Measurements from ENCODE around the gene TUFT1. TPM values are rescaled to one million over a fixed set of nuclear protein-coding genes. Genes with fewer than 3 reads are reported as not detected.

TUFT1 gene
- total RNA-seq, 1 experiment from 2014 or later: 34.9 TPM

DNA sequence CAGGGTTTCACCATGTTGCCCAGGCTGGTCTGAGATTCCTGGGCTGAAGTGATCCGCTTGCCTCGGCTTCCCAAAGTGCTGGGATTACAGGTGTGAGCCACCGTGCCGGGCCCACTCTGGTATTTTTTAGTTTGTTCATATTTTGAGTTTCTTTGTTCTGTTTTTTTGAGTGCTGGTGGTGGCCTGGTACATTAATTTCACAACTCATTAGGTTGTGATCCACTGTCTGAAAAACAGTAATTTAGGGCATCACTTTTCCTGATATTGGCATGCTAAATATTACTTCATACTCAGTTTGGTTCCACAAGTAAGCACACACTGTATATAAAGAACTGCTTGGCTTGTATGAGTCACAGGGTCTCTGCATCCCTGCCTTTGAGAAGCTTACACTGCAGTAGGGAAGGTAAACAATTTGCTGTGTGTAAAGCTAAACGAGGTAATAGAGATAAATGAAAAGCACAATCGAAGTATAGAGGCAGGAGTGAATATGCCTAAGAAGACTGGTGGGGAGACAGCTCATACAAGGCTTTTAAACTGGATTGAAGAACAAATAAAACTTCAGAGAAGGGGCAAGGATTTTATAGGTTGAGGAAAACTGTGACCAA, 79.5 kb downstream of the TUFT1 start:
- DNase-seq: no peak

DNA sequence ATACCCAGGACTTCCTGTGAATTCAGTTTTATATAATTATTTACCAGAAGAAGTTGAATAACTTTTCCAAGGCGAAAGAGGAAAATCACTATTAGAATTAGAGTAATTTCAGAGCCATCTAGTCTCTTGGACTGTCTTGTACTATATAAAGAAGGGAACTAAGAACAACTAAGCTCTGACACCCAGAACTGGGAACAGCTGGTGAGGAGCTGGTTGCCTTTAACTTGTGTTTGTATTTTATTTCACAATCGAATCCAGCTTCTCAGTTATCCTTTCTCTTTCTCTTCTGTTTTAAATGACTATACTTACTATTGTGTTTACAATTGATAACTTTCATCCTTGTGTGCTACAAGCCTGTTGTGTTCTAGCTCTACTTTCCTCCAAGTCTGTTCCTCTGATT, 80.2 kb downstream of the TUFT1 start:
- POLR2A ChIA-PET: interaction anchor here (0.6 to 1.1 kb wide), 3 partner anchors 8 to 71 kb away, joined by 3 to 5 read pairs (median 3); partner anchors contain the start of gene SNX27
- no peak overlapping the region for H3K4me3 ChIP-seq (ENCODE audit: low read depth, low read length)

More for the DNA sequence above, 79.5 kb downstream of the TUFT1 start:
- ChIA-PET CTCF (interaction anchor here (1.0 to 2.0 kb wide), 2 partner anchors 26 to 110 kb away, joined by 3 to 6 read pairs; no protein-coding TSS in a partner anchor), POLR2A (interaction anchor here (1.1 kb wide), 1 partner anchor 8 kb away, joined by 5 read pairs; the partner anchor contains the start of gene SNX27)
- intact Hi-C loops (cut with micrococcal nuclease; ENCODE audit: unreplicated experiment): no loop called here
- peak overlapping the region; percentile 11 for H3K27ac Mint-ChIP-seq (ENCODE audit: unreplicated experiment)
- Histone ChIP-seq H3K9me3 (no peaks in the 10 kb centered on the region), H3K4me3 (ENCODE audit: low read depth, low read length) (no peak overlapping the region), H3K4me1 (peaks cover 24% of the 10 kb centered on the region), H3K27me3 (replicated peaks; ENCODE audit: control insufficient read depth, insufficient read depth, low read length) (no peaks in the 10 kb centered on the region), H3K36me3 (ENCODE audit: control insufficient read depth, insufficient read depth, low read length) (no peaks in the 10 kb centered on the region; the same call in 1 of the 2 replicates)
- H3K4me1 Mint-ChIP-seq (ENCODE audit: low read depth, unreplicated experiment): peaks cover 29% of the 10 kb centered on the region
- BruUV-seq (replicated peaks): no TSS peak
- no peaks in the 10 kb centered on the region for H3K9me3 Mint-ChIP-seq (ENCODE audit: unreplicated experiment)
- H3K4me3 Mint-ChIP-seq (ENCODE audit: unreplicated experiment): no peak overlapping the region
- peaks cover 8% of the 10 kb centered on the region for H3K36me3 Mint-ChIP-seq (ENCODE audit: insufficient read depth, unreplicated experiment)
- H3K27me3 Mint-ChIP-seq (ENCODE audit: insufficient read depth, unreplicated experiment): no peaks in the 10 kb centered on the region
- no peak for TF ChIP-seq CTCF (IDR thresholded peaks at IDR 0.05; ENCODE audit: insufficient read depth in 1 of 2, low read depth in 1 of 2, low read length in 1 of 2, severe bottlenecking in 1 of 2, unreplicated experiment in 1 of 2)

GRCh38 chr1:151621351-151621750, 81.2 kb downstream of the TUFT1 start:
- Mint-ChIP-seq H3K36me3 (ENCODE audit: insufficient read depth, unreplicated experiment) (peaks cover 6% of the 10 kb centered on the region), H3K9me3 (ENCODE audit: unreplicated experiment) (no peaks in the 10 kb centered on the region), H3K27me3 (ENCODE audit: insufficient read depth, unreplicated experiment) (no peaks in the 10 kb centered on the region), H3K27ac (ENCODE audit: unreplicated experiment) (no peak overlapping the region), H3K4me1 (ENCODE audit: low read depth, unreplicated experiment) (peaks cover 15% of the 10 kb centered on the region), H3K4me3 (ENCODE audit: unreplicated experiment) (no peak overlapping the region)
- Histone ChIP-seq H3K27me3 (replicated peaks; ENCODE audit: control insufficient read depth, insufficient read depth, low read length) (no peaks in the 10 kb centered on the region), H3K4me3 (ENCODE audit: low read depth, low read length) (no peak overlapping the region), H3K9me3 (no peaks in the 10 kb centered on the region), H3K36me3 (ENCODE audit: control insufficient read depth, insufficient read depth, low read length) (no peaks in the 10 kb centered on the region; the same call in 1 of the 2 replicates), H3K4me1 (peaks cover 14% of the 10 kb centered on the region)
- intact Hi-C loops (cut with micrococcal nuclease; ENCODE audit: unreplicated experiment): no loop called here
- ChIA-PET CTCF (no interaction called here), POLR2A (interaction anchor here (0.6 kb wide), 2 partner anchors 9 to 1167 kb away, joined by 3 to 8 read pairs; no protein-coding TSS in a partner anchor)
- no peak for DNase-seq
- no peak for TF ChIP-seq CTCF (IDR thresholded peaks at IDR 0.05; ENCODE audit: insufficient read depth in 1 of 2, low read depth in 1 of 2, low read length in 1 of 2, severe bottlenecking in 1 of 2, unreplicated experiment in 1 of 2)
- BruUV-seq (replicated peaks): no TSS peak

More for the DNA sequence above, 80.2 kb downstream of the TUFT1 start:
- H3K27me3 ChIP-seq (replicated peaks; ENCODE audit: control insufficient read depth, insufficient read depth, low read length): no peaks in the 10 kb centered on the region
- intact Hi-C loops (cut with micrococcal nuclease; ENCODE audit: unreplicated experiment): no loop called here
- no peaks in the 10 kb centered on the region for H3K9me3 ChIP-seq
- CTCF ChIA-PET: interaction anchor here (0.8 to 2.0 kb wide), 3 partner anchors 27 to 114 kb away, joined by 3 to 6 read pairs (median 3); no protein-coding TSS in a partner anchor
- Mint-ChIP-seq H3K27me3 (ENCODE audit: insufficient read depth, unreplicated experiment) (no peaks in the 10 kb centered on the region), H3K36me3 (ENCODE audit: insufficient read depth, unreplicated experiment) (peaks cover 8% of the 10 kb centered on the region), H3K27ac (ENCODE audit: unreplicated experiment) (no peak overlapping the region), H3K9me3 (ENCODE audit: unreplicated experiment) (no peaks in the 10 kb centered on the region), H3K4me3 (ENCODE audit: unreplicated experiment) (no peak overlapping the region), H3K4me1 (ENCODE audit: low read depth, unreplicated experiment) (peaks cover 26% of the 10 kb centered on the region)
- no peak for TF ChIP-seq CTCF (IDR thresholded peaks at IDR 0.05; ENCODE audit: insufficient read depth in 1 of 2, low read depth in 1 of 2, low read length in 1 of 2, severe bottlenecking in 1 of 2, unreplicated experiment in 1 of 2)
- BruUV-seq (replicated peaks): no TSS peak
- H3K36me3 ChIP-seq (ENCODE audit: control insufficient read depth, insufficient read depth, low read length): no peaks in the 10 kb centered on the region; the same call in 1 of the 2 replicates
- no peak for DNase-seq
- peaks cover 24% of the 10 kb centered on the region for H3K4me1 ChIP-seq

Data from Caco-2 (cell line).